ENCODE results near the gene ADAMTS9.

Gene ADAMTS9, protein sequence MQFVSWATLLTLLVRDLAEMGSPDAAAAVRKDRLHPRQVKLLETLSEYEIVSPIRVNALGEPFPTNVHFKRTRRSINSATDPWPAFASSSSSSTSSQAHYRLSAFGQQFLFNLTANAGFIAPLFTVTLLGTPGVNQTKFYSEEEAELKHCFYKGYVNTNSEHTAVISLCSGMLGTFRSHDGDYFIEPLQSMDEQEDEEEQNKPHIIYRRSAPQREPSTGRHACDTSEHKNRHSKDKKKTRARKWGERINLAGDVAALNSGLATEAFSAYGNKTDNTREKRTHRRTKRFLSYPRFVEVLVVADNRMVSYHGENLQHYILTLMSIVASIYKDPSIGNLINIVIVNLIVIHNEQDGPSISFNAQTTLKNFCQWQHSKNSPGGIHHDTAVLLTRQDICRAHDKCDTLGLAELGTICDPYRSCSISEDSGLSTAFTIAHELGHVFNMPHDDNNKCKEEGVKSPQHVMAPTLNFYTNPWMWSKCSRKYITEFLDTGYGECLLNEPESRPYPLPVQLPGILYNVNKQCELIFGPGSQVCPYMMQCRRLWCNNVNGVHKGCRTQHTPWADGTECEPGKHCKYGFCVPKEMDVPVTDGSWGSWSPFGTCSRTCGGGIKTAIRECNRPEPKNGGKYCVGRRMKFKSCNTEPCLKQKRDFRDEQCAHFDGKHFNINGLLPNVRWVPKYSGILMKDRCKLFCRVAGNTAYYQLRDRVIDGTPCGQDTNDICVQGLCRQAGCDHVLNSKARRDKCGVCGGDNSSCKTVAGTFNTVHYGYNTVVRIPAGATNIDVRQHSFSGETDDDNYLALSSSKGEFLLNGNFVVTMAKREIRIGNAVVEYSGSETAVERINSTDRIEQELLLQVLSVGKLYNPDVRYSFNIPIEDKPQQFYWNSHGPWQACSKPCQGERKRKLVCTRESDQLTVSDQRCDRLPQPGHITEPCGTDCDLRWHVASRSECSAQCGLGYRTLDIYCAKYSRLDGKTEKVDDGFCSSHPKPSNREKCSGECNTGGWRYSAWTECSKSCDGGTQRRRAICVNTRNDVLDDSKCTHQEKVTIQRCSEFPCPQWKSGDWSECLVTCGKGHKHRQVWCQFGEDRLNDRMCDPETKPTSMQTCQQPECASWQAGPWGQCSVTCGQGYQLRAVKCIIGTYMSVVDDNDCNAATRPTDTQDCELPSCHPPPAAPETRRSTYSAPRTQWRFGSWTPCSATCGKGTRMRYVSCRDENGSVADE (N-terminal part only)

DNA sequence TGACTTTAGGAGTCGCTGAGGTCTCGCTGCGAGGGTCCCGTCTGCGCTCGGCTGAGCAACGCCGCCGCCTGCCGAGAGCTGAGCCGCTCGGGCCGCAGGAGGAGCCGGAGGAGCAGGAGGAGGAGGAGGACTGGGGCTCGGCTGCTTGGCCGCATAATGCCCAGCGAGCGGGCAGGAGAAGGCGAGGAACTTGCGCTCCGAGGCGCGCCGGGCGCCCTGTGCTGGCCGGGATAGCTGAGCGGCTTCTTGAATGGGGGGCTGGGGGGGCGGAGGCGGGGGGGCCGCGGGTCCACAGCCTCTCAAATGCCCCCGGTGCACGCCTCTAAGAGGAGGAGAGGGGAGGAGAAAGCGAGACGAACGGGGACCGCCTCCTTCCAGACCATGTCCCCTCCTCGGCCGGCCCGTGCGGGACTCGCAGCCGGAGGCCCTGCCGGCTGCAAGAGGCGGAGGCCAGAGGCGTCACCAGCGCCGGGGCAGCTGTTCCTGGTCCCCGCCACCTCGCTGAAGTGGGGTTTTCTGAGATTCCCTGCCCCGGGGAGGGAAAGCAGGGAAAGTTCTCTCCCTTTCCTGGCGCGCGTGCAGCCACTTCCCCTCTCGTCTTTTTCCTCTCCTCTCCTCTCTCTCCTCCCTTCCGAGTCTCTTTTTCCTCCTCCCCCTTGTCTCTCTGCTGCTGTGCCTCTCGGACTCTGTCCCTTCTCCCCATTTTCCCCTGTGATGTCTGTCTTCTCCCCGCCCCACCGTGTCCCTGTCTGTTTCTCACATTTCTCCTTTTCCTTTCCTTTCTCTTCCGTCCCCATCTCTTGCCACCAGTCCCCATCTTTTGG, at the start of gene ADAMTS9:
Gene ADAMTS9, minus strand, starts transcription at position 220 of the 824 bp plus-strand sequence. CDS start 343 bp downstream, outside the sequence.
- no peak for DNase-seq (ENCODE audit: low read depth in 3 of 3)

GRCh38 chr3:64732576-64732975, 44.8 kb upstream of the ADAMTS9 start:
- DNase-seq (ENCODE audit: low read depth in 3 of 3): no peak

DNA sequence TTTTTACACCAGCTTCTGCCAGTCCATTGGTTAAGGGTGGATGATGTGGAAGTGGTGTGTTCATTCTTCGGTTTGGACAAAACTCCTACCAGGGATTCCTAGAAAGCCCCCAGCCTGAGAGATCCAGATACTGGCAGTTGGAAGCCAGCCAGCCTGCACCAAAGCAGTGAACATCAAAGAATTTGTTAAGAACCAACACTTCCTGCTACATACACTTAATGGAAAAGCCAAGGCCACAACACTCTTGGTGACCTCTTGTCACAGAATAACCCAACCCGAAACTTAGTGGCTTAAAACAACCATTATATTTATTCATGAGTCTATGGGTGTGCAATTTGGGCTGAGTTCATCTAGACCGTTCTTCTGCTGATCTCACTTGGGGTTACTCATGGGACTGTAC, 42.9 kb upstream of the ADAMTS9 start:
- DNase-seq (ENCODE audit: low read depth in 3 of 3): no peak

GRCh38 chr3:64728994-64729393, 41.2 kb upstream of the ADAMTS9 start:
- no peak for DNase-seq (ENCODE audit: low read depth in 3 of 3)

DNA sequence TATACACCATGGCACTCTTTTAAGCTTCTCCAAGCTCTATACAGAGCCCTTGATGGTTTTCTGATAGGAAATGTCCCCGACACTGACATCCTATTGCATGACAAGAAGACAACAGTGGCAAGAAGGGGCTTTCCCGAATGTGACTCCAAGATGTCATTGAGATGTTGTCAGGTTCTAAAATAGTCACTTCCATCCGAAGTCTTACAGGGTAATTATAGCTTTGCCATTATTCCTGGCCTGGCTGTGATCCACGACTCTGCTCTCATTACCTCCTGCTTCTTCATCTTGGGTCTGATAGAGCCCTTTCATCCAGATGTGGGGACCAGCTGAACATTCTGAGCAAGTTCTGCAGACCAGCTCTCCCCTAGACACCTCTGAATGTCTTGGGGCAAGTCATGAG, 40.6 kb upstream of the ADAMTS9 start:
- no peak for DNase-seq (ENCODE audit: low read depth in 3 of 3)

- no peak for DNase-seq (ENCODE audit: low read depth in 3 of 3)
Measured at GRCh38 chr3:64726414-64727090, 38.8 kb upstream of the ADAMTS9 start.

DNA sequence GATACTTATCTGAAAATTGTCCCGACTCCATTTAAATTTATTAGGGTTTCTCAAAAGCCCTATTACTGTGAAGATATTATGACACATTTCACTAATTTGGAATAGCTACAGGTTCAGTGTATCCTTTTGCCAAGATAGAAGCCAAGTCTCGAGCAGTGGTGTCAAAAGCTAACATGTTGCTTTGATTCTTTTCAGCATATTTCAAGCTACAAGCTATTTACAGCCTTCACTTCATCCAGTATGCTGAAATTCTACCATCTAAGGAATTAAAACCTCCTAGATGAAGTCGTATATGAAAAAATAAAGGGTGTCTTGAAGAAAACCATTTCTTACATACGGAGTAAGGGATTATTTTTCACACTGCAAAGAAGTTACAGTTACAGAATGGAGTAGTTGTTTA, 31.2 kb upstream of the ADAMTS9 start:
- no peak for DNase-seq (ENCODE audit: low read depth in 3 of 3)

GRCh38 chr3:64717872-64718613, 30.2 kb upstream of the ADAMTS9 start:
- DNase-seq (ENCODE audit: low read depth in 3 of 3): no peak

- no peak for DNase-seq (ENCODE audit: low read depth in 3 of 3)
Measured at GRCh38 chr3:64717411-64717810, 29.6 kb upstream of the ADAMTS9 start.

DNA sequence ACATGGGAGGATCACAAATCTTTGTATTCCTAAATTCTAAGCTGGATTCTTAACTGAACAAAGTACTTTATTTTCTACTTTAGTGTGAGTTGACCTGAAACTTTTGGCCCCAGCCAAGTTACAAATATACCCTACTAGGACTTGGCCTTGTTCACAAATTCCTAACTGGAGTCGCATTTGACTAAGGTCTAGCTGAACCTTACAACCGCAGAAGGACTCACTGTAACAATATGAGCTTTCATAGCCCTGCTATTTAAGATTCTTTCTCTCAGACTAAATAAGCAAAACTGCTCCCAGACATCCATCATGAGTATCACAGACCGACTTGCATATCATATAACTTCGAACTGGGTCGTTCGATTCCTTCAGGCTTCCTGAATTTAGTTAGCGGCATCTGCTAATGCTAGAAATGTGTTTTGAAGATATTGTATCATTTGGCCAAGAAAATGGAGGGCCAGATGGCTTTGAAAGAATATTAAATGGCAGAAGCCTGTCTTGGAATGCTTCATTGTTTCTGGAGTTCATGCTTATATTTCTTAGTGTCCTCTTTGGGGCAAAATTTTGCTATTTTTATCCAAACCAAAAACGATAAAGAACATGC, 28.4 kb upstream of the ADAMTS9 start:
- DNase-seq (ENCODE audit: low read depth in 3 of 3): no peak

- no peak for DNase-seq (ENCODE audit: low read depth in 3 of 3)
Measured at GRCh38 chr3:64715211-64715982, 27.6 kb upstream of the ADAMTS9 start.

- no peak for DNase-seq (ENCODE audit: low read depth in 3 of 3)
Measured at GRCh38 chr3:64708456-64708855, 20.7 kb upstream of the ADAMTS9 start.

GRCh38 chr3:64705946-64706345, 18.1 kb upstream of the ADAMTS9 start:
- DNase-seq (ENCODE audit: low read depth in 3 of 3): no peak

GRCh38 chr3:64696896-64697295, 9.1 kb upstream of the ADAMTS9 start:
- no peak for DNase-seq (ENCODE audit: low read depth in 3 of 3)

DNA sequence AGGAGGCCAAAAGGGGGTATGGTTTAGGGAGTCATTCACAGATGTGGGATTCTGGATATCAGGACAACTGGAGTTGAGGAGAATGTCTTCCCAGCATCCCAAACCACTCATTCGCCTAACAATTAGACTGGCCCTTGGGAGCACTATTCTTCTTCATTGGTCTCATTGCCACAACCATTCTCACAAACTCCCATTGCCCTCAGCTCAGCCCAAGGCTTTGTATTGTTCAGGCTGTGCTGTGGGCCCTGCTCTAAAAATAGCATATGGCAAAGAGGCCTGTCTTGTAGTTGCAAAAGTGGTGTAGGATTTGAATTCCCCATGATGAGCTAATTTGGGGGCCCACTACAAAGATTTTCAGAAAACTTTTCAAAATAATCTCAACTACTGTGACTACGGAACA, 6.3 kb upstream of the ADAMTS9 start:
- DNase-seq (ENCODE audit: low read depth in 3 of 3): no peak

DNA sequence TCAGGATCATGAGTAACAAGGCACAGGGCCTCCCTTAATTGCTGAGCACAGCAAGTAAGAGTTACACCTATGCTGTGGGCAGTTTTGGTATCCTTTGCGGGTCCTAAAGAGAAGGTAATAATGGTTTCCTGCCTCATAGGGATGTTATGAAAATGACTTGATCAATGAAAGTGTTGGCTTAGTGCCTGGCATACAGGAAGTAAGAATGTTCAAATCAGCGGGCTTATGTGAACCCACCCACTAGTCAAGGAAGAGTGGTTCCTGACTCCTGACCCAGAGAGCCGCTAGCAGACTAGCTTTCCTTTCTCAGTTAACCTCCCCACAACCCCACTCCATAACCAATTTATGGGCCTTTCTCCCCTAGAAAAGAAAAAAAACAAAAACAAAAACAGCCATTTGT, 5.2 kb upstream of the ADAMTS9 start:
- no peak for DNase-seq (ENCODE audit: low read depth in 3 of 3)

DNA sequence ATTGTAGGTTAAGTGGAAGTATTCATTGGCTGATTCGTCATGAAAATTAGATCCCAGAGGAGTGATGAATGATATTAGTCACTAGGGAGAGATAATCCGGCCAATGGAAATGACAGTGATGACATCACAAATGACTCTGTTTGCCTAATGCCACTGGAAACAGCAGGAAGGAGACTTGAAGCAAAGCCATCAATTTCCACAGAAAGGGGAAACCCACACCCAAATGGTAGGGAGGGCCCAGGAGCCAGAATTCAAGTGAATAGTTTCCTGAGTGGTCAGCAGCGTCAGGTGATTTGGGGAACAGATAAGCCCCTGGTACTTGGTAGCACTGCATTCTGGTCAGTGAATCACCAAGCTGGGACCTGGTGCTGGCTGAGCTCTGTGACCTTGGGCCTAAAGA, 3.3 kb upstream of the ADAMTS9 start:
- no peak for DNase-seq (ENCODE audit: low read depth in 3 of 3)

DNA sequence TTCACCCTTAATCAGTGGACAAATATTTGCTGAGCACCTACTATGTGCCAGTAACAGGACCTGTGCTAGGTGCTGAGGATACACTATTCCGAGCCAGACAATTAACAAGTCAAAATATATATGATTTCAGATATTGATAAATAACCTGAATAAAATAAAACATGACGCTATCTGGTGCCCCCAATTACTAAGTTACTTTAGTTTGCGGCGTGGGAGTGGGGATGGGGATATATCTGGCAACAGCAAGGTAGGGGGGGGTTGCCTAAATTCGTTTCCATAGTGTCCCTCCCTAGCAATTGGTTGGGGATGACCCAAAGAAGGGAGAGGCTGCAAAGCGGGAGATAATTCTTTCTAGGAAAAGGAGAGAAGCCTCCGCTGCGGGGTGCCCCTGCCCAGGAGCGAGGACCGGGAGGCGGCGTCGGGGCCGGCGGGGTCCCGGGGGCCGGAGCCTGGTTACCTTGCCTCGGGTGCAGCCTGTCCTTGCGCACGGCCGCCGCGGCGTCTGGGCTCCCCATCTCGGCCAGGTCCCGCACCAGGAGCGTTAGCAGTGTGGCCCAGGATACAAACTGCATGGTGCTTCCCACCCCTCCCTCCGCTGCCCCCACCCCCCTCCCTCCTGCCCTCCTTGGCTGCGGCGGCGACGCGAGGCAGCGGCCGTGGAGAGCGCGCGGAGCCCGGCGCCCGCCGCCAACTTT, 567 bp downstream of the ADAMTS9 start:
- DNase-seq (ENCODE audit: low read depth in 3 of 3): no peak
